Lower lobe of right lung (tissue), 2 donors: Measurements from ENCODE around the gene LTBP4. TPM values are rescaled to one million over a fixed set of nuclear protein-coding genes. Genes with fewer than 3 reads are reported as not detected.

Experiments
- ATAC-seq, 2 donors: fragments of 200-7000 bp; cut with Tn5 transposase; one replicate each; pipeline ENCODE4 v1.9.1; 2020 to 2022; ENCODE audit warnings: mild to moderate bottlenecking in 2 of 2, moderate library complexity in 2 of 2
- DNase-seq: peaks from one replicate; pipeline ENCODE4 v3.0.0-alpha.2; 2020
- H3K27ac ChIP-seq: fragments of 200-600 bp; one replicate; pipeline ENCODE4 v1.8.0; 2022
- H3K27me3 ChIP-seq: fragments of 200-600 bp; one replicate; pipeline ENCODE4 v1.8.0; 2022; ENCODE audit warnings: low read depth
- H3K36me3 ChIP-seq: fragments of 200-600 bp; one replicate; pipeline ENCODE4 v1.8.0; 2022; ENCODE audit warnings: mild to moderate bottlenecking
- H3K4me1 ChIP-seq: fragments of 200-600 bp; one replicate; pipeline ENCODE4 v1.8.0; 2022
- H3K4me3 ChIP-seq: fragments of 200-600 bp; one replicate; pipeline ENCODE4 v1.8.0; 2022; ENCODE audit warnings: mild to moderate bottlenecking
- H3K9me3 ChIP-seq: fragments of 200-600 bp; one replicate; pipeline ENCODE4 v1.8.0; 2022
- intact Hi-C: fragments of 100-400 bp; cut with DNase I; formaldehyde crosslinking; loops from one replicate; pipeline ENCODE4 v1.11.0; 2022
- total RNA-seq: library from RNA; stranded (reverse); fragmentation: NEBNext Ultra II Directional; extraction: Animal tissue kit (Norgen Biotek cat#: 25700); gene quantifications from one replicate; pipeline ENCODE4 v1.2.1, GENCODE V29; 2021
- TF ChIP-seq, protein P1 (sequence below): fragments of 200-600 bp; IDR thresholded peaks from one replicate; pipeline ENCODE4 v1.8.0; 2022; ENCODE audit warnings: antibody characterized with exemption, mild to moderate bottlenecking
- donor health status: DM: no; HTN: yes; CAD: no; lungs with severe emphysema.

Gene LTBP4
- total RNA-seq, 1 donor from 2014 or later, result 316 TPM

DNA sequence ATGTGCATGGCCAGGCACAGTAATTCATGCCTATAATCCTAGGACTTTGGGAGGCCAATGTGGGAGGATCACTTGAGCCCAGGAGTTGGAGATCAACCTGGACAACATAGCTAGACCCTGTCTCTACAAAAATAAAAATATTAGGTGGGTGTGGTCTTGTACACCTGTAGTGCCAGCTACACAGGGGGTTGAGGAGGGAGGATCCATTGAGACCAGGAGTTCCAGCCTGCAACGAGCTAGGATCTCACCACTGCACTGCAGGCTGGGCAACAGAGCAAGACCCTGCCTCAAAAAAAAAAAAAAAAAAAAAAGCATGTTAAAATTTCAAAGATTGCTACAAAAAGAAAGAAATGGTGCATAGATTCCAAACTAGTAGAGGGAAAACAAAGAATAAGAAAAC is 37.2 kb downstream of the LTBP4 start:
- Histone ChIP-seq H3K36me3 (no peaks in the 10 kb centered on the region), H3K27ac (no peak overlapping the region), H3K4me1 (peaks cover 15% of the 10 kb centered on the region), H3K4me3 (no peak overlapping the region), H3K27me3 (peaks cover 13% of the 10 kb centered on the region), H3K9me3 (no peaks in the 10 kb centered on the region)
- intact Hi-C loops, result no loop called here
- TF ChIP-seq, protein P1, sequence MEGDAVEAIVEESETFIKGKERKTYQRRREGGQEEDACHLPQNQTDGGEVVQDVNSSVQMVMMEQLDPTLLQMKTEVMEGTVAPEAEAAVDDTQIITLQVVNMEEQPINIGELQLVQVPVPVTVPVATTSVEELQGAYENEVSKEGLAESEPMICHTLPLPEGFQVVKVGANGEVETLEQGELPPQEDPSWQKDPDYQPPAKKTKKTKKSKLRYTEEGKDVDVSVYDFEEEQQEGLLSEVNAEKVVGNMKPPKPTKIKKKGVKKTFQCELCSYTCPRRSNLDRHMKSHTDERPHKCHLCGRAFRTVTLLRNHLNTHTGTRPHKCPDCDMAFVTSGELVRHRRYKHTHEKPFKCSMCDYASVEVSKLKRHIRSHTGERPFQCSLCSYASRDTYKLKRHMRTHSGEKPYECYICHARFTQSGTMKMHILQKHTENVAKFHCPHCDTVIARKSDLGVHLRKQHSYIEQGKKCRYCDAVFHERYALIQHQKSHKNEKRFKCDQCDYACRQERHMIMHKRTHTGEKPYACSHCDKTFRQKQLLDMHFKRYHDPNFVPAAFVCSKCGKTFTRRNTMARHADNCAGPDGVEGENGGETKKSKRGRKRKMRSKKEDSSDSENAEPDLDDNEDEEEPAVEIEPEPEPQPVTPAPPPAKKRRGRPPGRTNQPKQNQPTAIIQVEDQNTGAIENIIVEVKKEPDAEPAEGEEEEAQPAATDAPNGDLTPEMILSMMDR, result no peak
- no peak for ATAC-seq
- DNase-seq, result no peak

DNA sequence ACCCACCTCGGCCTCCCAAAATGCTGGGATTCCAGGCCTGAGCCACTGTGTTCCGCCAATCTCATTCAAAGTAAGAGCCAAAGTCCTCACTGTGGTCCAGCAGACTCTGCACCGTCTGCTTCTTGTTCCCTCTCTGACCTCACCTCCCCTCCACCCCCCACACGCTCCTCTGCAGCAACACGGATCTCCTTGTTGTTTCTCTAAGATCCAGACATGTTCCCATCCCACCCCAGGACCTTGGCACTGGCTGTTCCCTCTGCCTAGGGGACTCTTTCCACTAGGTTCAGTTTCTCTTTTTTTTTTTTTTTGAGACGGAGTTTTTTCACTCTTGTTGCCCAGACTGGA is 38.4 kb downstream of the LTBP4 start:
- Histone ChIP-seq H3K4me3 (no peak overlapping the region), H3K36me3 (no peaks in the 10 kb centered on the region), H3K27me3 (peaks cover 13% of the 10 kb centered on the region), H3K4me1 (peaks cover 6% of the 10 kb centered on the region), H3K27ac (no peak overlapping the region), H3K9me3 (no peaks in the 10 kb centered on the region)
- no peak for DNase-seq
- intact Hi-C loops, result no loop called here
- no peak for ATAC-seq
- TF ChIP-seq, protein P1, result no peak

DNA sequence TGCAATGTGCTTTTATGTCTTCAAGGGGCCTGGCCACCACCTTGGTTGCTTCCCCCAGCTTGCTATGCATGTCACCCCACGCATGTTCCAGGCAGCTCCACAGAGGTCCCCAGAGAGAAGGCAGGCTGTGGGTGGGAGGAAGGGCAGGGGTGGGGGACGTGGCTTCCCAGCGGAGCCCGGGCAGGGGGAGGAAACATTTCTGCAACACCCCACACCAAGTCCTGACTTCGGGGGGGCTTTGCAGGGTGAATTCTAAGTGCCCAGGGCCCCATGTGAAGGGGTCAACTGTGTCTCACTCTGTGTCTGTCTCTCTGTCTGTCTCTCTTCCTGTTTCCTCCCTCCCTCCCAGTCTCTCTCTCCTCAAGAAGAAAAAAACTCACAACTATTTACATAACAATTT is 39.6 kb downstream of the LTBP4 start:
- intact Hi-C loops, result no loop called here
- Histone ChIP-seq H3K27ac (peak overlapping the region; percentile 46), H3K4me1 (peaks cover 14% of the 10 kb centered on the region), H3K27me3 (peaks cover 8% of the 10 kb centered on the region), H3K36me3 (no peaks in the 10 kb centered on the region), H3K4me3 (no peak overlapping the region), H3K9me3 (no peaks in the 10 kb centered on the region)
- TF ChIP-seq, protein P1, result no peak
- ATAC-seq, result peak in 1 of 2 donors; percentile 44
- no peak for DNase-seq

DNA sequence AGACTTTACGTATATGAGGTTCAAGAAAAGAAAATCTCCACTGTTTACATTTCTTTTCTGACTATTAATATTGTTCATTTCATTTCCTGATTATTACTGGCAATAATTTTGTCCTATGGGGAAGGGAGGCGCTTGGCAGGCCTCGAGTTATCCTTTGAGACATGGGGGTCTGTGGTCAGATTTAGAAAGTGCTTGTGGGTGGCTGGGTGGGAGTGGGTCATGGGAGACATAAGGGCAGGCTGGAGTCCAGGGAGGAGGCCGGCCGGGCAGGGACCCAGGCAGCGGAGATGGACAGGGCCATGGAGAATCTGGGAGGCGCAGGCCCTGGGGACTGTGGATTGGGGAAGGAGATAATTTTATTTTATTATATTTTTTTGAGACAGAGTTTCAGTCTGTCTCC is 40.1 kb downstream of the LTBP4 start:
- intact Hi-C loops, result no loop called here
- Histone ChIP-seq H3K4me3 (no peak overlapping the region), H3K27me3 (peaks cover 6% of the 10 kb centered on the region), H3K27ac (peak overlapping the region; percentile 46), H3K4me1 (peaks cover 14% of the 10 kb centered on the region), H3K36me3 (no peaks in the 10 kb centered on the region), H3K9me3 (no peaks in the 10 kb centered on the region)
- TF ChIP-seq, protein P1, result no peak
- ATAC-seq (no peak), DNase-seq (no peak)

DNA sequence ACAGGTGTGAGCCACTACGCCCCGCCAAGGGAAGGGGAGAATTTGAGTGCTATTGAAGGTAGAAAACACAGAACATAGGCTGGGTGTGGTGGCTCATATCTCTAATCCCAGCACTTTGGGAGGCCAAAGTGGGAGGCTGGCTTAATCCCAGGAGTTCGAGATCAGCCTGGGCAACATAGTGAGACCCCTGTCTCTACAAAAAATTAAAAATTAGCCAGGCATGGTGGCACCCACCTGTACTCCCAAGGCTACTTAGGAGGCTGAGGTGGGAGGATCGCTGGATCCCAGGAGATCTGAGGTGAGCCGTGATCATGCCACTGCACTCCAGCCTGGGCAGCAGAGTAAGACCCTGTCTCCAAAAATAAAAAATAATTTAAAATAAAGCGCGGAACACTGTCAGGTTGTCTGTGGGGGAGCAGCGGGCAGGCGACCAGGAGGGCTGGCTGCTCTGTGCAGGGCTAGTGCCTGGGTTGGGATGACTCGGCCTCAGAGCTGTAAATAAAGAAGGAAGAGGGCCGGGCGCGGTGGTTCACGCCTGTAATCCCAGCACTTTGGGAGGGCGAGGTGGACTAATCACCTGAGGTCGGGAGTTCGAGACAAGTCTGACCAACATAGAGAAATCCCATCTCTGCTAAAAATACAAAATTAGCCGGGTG is 41.0 kb downstream of the LTBP4 start:
- Histone ChIP-seq H3K27ac (no peak overlapping the region), H3K9me3 (no peaks in the 10 kb centered on the region), H3K36me3 (no peaks in the 10 kb centered on the region), H3K4me1 (peaks cover 23% of the 10 kb centered on the region), H3K4me3 (no peak overlapping the region), H3K27me3 (no peaks in the 10 kb centered on the region)
- no peak for DNase-seq
- no peak for ATAC-seq
- TF ChIP-seq, protein P1, result no peak
- intact Hi-C loops, result no loop called here
